NCI-H1092 (cell line): Measurements from ENCODE around the gene RETN.

ENCODE experiments used
- DNase-seq: peaks from one replicate; lab custom pipeline; 2025; lab: John Stamatoyannopoulos, UW

Gene RETN

GRCh38 chr19:7657131-7657751 lies 11.6 kb upstream of the RETN start:
- DNase-seq: no peak

GRCh38 chr19:7658219-7658686 lies 10.6 kb upstream of the RETN start:
- no peak for DNase-seq

DNA sequence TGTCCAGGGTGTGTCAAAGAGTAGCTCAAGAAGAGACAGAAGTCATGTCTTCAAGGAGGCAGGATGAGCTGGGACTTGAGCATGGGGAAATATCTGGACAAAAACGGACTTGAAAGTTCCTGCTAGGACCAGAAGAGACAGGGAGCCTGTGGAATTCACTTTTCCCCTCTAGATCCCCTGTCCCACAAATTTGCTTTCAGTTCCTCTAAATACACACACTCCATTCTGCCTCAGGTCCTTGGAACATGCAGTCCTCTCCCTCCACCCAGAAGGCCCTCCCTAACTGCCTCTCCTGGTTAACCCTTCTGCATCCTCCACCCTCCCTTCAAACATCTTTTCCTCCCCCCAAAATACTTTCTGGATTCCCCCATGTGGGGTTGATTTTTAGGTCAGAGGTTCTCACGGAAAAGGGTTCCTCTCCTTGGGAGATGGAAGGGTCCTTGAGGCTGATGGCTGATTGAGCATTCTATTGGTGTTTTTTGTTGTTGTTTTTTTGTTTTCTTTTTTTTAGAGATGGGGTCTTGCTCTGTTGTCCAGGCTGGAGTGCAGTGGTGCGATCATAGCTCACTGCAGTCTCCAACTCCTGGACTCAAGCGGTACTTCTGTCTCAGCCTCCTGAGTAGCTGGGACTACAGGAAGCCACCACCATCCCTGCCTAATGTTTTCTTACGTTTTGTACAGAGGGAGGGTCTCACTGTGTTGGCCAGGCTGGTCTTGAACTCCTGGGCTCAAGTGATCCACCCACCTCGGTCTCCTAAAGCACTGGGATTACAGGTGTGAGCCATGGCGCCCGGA lies 6.9 kb upstream of the RETN start:
- no peak for DNase-seq

- DNase-seq: no peak
Measured at GRCh38 chr19:7662657-7663056, 6.2 kb upstream of the RETN start.

GRCh38 chr19:7663706-7664105 lies 5.1 kb upstream of the RETN start:
- DNase-seq: no peak

GRCh38 chr19:7665076-7665475 lies 3.8 kb upstream of the RETN start:
- DNase-seq: no peak

DNA sequence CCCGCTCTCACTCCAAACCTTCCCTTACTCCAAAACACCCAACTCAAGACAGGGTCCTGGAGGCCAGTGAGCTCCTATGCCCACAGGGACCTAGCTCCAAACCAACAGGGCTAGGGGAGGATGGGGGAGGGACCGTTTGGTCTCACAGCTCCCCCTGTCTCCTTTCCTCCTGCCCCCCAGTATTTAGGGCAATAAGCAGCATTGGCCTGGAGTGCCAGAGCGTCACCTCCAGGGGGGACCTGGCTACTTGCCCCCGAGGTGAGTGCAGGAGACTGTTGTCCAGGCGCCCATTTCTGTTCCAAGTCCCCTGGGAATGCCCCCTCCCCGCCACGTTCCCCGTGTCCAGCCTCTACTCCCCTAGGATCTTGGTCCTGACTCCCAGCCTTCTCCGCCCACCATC lies 792 bp downstream of the RETN start:
- no peak for DNase-seq

- DNase-seq: no peak
Measured at GRCh38 chr19:7670150-7670783, 1.4 kb downstream of the RETN start.

DNA sequence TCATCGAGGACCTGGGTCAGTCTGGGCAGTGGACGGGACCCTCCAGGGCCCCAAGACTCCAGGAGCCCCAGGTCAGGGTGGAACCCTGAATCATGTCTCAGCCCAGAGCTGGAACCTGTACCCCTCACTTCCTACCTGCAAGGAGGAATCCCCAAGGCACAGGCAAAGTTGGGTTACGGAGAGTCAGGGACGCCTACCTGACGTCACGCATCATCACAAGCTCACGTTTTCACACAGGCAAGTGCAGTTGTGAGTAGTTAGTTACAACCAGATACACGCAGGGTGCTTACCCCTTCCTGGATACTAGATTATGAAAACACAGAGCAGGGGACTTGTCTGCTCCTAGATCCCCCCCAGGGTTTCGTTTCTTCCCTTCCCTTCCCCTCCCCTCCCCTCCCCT lies 1.9 kb downstream of the RETN start:
- DNase-seq: no peak

DNA sequence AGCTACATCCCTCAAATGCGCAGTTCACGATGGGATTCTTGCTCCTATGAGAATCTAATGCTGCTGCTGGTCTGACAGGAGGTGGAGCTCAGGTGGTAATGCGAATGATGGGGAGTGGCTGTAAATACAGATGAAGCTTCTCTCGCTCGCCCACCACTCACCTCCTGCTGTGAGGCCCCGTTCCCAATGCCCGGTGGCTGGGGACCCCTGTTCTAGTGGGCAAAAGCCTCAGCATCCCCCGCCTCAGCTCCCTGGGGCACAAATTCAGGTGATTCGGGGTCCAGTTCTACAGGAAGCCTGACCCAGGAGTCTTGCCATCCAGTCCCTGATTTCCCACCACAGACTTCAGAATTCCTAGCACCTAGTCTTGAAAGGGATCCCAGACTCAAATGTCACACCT lies 3.7 kb downstream of the RETN start:
- no peak for DNase-seq

GRCh38 chr19:7674010-7675005 lies 5.5 kb downstream of the RETN start:
- DNase-seq: no peak

GRCh38 chr19:7676376-7676775 lies 7.5 kb downstream of the RETN start:
- no peak for DNase-seq

DNA sequence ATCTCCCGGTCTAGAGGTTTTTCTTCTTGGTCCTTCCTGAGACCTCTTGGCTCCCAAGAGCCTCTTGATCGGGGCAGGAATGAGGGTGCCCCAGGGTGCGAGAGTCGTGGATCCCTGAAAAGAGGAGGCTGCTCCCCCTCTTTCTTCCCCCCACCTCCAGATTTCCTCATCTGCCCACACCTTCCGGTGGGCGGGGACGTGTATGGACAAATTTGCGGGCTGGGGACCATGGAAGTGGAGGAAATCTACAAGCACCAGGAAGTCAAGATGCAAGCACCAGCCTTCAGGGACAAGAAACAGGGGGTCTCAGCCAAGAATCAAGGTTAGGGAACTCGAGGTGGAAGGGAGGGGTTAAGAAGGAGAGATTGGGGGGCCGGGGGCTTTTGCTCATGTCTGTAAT lies 8.0 kb downstream of the RETN start, which contains the start of gene MCEMP1:
Gene MCEMP1, plus strand, starts transcription at position 237 of the 400 bp plus-strand sequence. Its CDS starts 31 bp downstream, at position 268.
- no peak for DNase-seq

GRCh38 chr19:7677669-7678311 lies 8.9 kb downstream of the RETN start:
- no peak for DNase-seq

- no peak for DNase-seq
Measured at GRCh38 chr19:7678971-7679751, 10.3 kb downstream of the RETN start.

- no peak for DNase-seq
Measured at GRCh38 chr19:7679771-7680605, 11.1 kb downstream of the RETN start.

- peak; percentile 80 for DNase-seq
Measured at GRCh38 chr19:7680606-7681339, 11.9 kb downstream of the RETN start, which contains the start of gene TRAPPC5. Gene TRAPPC5 (plus strand): TSS chr19:7680833. CDS start chr19:7682254, 1,421 bp downstream.

DNA sequence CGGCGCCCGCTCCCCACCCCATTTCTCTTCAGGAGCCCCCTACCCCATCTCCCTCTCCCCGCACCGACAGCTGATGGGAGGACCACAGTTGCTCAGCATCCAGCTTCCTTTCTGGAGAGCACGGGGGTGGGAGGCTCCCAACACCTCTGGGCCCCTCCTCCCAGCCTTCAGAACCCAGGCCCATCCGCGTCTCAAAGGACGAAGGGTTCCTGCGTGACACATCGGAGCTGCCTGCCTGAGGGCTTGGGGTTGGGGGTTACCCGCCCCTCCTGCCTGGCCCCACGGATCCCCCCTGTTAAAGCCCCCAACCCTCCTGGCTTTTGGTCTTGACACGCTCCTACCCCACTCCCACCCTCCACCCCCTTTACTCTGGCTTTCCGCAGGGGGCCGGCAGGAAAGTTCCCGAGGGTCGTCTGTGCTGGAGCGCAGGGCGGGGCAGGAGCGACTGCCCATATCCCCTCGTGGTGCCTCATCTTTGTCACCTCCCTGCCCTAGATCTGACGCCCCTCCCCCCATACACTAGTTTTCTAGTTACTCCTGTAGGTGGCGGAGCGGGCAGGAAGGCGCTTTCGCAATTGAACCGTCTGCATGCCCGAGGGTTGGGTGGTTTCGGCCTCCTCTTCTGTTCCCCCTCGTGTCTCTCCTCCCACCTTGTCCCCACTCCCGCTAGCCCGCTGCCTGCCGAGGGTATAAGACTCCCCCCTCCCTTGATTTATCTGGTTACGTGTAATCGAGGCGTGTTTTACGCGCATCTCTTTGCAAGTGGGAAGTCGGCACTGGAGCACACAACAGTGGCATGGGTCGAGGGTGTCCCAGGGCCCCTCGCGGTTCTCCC lies 12.7 kb downstream of the RETN start:
- no peak for DNase-seq
